HG02884 (cell line): Measurements from ENCODE around the gene TAOK3.
A peak's percentile ranks its signal among the peaks of the same experiment; 100 is the strongest.

ENCODE experiments used
- ATAC-seq: cut with Tn5 transposase; IDR thresholded peaks from one replicate; pipeline ENCODE4 v1.9.1; 2021; ENCODE audit warnings: mild to moderate bottlenecking, moderate library complexity; ENCODE audit not compliant: unreplicated experiment

Gene TAOK3

DNA sequence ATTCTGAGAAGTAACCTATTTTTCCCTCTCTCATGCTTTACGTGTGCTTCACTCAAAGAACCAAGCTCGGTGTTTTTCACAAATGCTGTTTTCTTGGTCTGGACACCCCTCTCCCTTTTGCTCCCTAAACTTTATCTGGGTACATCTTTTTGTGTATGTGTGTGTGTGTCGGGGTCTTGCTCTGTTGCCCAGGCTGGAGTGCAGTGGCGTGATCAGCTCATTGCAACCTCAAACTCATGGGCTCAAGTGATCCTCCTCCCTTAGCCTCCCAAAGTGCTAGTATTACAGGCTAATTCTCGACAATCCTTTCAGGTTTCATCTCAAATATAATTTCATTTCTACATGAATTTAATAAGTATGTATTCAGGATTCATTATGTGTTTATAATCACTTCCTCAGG lies 153.6 kb downstream of the TAOK3 start:
- ATAC-seq: no peak

DNA sequence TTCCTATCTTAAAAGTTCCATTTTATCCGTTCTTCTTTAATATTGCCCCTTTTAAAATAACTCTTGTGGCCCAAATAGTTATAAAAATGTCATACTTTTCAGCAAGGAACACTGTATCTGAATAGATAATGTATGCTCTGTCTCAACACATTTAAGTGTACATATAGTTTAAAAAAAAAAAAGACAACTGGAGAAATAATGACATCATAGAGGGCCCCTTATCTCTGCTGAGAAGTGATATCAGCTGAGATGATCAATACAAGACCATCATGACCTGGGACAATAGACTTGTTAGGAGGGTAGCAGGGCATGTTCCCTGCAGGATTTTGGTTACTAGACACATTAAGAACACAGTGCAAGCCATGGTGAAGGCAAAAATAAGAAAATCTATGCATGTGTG lies 159.3 kb downstream of the TAOK3 start:
- no peak for ATAC-seq

DNA sequence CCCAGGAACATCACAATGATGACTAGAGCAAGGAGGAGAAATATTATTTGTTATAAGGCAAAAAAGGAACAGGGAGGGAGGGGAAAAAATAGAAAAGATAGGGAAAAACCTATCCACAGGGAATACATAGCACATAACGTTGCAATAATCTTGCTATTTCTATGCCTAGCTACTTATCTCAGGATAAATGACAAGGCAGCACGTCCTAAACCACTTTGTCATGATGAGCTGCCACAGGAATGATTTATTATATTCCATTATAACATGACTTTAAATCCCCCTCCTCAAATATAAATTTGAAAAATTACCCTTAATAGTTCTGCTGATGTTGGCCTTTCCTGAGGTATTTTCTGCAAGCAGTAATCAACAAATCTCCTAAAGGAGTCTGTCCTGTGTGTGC lies 160.1 kb downstream of the TAOK3 start:
- no peak for ATAC-seq

DNA sequence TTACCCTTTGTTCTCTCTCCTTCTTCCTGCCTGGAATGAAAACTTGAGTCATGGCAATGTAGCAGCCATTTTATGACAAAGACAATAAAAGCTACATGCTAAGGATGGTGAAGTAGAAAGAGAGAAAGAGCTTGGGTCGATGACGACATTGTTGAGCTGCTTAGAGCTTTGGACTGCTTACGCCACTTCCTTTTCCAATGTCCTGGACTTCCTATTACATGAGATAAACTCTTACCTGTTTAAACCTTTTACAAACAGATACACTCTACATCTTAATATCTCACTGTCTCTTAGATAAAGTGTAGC lies 166.6 kb downstream of the TAOK3 start:
- no peak for ATAC-seq

DNA sequence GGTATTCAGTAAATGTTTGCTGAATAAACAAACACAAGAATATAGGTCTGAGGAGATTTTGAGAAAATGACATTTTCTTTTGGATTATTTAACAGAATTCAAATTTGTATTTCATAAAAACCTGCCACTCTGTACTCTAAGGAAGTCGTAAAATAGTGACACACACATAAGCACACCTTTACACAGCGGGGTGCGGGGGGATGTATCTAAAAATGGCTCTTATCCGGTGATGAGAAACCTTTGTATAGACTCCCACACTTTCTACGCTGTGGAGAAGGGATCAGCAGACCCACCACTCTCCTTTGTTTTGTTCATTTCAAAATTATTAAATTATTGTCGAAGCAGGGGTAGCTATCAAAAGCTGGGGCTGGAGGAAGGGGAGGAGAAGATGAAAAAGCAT lies 178.7 kb downstream of the TAOK3 start:
- no peak for ATAC-seq

DNA sequence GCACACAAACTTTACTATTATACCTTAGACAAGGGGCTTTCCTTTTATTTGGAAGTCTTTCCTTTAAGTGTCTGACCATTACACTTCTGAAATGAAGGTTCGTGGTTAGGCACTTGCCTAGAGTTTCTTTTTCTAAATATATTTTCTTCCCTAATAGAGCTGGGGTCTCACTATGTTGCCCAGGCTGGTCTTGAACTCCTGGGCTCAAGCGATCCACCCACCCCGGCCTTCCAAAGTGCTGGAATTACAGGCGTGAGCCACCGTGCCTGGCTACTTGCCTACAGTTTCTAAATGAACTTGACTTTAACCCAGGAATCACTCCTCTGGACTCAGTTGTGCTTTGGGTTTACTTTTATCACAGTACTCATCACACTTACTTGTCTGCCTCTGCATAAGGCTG lies 179.2 kb downstream of the TAOK3 start:
- ATAC-seq: no peak

DNA sequence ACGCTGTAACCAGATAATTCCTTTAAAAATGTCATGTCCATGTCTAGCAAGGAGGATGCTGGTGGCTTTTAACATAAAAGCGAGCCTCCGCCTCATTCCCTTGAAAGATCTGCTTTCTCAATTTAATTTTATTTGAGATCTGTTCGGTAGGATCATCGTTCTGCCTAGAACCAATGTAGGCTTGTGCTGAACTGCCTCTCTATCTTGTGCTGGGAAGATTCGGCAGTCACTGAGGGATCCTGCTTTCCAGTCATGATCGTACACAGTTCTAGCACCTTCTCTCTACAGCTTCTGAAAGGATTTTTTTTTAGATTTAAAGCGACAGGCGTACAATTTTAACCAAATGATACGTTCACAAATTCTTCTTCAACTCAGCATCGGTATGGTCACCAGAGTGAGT lies 182.4 kb downstream of the TAOK3 start:
- ATAC-seq: no peak

DNA sequence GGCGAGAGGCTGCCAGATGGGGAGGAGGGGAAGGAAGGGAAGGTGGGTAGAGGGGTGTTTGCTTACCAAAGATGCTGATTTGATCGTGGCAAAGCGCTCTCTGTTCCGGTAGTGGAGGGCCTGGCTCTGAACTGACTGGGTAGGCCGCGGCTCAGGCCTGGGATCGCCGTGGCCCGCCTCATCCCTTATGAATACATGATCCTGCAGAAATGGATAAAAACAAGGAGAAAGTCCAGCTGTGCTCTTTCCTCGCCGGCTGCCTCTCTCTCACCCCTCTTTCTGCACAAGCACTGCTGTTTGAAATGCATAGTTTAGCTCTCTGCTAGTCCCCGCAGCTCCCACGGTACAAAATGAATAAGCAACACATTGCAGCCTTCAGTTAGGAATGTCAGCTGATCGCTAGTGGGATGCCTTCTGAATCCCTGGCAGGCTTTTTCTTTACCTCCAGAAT lies 182.9 kb downstream of the TAOK3 start:
- no peak for ATAC-seq

DNA sequence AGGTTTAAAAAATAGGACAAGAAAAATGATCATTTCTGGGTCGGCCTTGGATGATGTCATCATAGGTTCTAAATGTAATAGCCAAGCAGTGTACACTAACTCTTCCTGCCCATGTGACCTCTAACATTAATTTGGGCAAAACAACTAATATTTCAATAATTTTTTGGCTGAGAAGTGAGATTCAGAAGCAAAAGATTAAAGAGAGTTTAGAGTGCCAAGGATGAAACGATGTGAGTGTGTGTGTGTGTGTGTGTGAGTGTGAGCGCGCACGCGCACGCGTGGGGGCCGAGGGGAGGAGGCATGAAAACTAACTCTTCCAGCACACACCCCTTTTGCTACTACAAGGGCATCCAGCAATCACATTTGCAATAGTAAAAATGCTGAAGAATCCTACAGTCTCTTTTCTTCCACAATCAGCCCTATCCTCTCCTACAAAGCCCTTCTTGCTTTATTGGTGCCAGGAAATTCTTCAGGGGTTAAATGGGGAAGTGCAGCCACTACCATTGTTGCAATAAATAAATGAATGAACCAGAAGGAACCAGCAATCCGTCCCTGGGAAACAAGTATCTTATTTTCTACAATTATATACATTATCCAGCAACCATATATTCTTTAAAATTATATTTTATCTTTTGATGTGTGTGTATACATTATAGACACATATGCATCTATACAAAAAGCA lies 183.9 kb downstream of the TAOK3 start:
- no peak for ATAC-seq

DNA sequence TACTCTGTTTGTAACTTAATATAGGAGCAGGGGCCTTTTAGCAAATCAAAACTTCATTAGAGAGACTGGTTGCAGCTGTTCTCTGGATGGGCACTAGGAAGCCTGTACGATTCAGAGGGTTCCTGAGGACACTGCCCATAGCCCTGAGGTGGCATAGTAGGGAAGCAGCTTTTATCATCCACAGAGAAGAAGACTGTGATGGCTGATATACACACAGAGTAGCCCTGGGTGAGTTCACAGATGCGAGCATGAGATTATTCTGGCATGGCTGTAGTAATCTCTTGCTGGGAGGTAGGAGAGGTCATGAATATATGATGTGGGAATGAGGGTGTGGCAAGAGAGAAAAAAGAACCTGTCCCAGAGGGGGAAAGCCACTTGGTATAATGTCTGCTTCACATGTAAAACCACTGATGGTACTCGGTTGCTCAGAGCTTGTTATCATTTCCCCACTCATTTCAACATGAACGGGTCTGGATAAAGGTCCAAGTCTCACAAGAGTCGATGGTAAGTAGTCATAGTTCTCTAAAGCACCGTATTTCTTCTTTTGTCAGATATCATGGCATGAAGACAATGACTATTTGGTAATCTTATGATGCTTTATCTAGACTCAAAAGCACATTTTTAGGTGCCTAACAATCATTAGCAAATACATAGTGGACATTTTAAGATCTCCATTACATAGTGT lies 184.8 kb downstream of the TAOK3 start:
- no peak for ATAC-seq

DNA sequence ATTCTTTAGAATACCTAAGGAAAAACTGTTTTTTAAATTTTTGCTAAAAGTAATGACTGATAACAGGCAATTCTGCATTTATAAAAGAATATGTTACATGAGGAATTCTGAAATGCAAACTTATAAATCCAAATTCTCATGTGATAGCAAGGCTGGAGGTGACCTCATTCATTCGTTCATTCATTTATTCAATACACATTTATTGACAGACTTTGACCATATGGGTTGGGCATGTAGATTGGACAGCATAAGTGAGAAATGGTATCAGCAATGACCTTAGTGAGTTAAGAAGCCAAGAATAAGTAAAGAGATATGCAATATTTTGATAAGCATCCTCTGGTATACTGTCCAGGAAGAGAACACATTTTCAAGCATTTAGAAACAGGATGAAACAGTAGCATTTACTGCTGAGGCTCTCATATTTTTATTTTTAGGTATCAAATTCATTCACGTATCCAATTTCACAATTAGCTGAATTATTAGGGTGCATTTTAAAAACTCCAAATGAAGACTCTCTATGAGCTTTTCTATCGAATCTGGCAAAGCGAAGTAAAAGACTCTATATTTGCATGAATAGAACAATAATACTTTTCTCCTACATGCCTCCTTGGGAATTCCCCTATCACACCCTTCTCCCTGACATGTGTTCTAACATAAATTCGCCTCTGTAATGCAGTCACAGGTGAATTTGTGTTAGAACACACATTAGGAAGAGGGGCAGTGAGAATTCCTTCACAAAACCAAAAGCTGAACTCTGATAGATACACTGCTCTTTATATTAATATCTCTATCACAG lies 186.9 kb downstream of the TAOK3 start:
- no peak for ATAC-seq

DNA sequence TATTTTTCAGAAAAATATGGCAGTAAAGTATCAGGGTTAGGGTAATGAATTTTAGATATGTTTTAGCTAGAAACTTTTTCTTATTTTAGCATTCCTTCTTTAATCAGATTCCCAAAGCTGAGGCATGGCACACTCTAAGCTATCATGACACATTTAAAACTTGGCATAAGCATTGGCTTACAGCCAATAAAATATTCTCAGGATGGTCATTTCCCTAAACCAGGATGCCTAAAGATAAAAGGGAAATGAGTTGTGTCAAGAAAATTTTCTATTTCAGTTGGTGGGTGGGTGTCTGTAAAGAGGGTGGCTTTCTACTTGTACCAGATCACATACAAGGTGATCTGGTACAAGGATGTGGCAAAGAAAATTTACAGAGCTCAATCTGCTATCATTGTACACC lies 189.0 kb downstream of the TAOK3 start:
- no peak for ATAC-seq

DNA sequence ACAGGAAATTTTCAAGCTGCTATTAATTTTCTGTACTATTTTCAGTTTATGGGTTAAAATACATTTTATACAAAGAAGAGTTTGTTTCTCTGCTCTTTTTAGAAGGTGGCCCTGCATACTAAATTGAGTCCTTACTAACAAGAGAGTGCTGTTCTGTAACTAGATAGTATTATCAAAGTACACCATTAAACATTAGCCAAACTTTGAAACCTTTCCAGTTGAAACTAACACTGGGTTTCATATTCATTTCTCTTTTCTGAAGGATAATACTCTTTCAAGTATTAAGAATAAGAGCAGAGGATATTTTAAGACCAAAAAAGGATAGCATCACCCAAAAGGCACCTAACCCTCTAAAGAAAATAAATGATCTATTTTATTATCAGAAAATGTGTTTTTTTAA lies 189.6 kb downstream of the TAOK3 start:
- ATAC-seq: no peak

DNA sequence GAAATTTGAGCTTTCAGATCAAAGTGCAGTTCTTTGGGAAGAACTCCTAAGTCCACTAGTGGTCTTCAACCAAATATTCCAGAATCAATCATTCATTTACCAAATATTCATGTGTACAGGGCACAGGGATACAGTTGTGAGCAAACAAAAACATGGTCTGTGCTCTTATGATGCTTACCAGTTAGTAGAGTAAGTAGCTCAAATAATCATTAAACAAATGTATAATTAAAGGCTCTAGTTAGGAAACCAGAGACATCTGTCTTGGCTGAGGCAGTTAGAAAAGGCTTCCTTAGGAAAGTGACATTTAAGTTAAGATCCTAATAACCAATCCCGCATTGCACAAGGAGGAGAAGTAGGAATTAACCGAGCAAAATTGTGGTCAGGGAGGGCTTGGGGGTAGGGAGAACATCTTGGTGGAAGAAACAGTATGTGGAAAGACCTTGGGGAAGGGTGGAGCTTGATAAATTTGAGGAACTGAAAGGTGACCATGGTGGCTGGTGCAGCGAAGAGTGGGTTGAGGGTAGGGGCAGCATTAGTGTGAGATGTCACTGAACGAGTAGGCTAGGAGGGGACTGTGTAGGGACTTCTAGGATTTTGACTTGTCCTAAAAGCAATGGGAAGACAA lies 196.8 kb downstream of the TAOK3 start:
- peak; percentile 80 for ATAC-seq

DNA sequence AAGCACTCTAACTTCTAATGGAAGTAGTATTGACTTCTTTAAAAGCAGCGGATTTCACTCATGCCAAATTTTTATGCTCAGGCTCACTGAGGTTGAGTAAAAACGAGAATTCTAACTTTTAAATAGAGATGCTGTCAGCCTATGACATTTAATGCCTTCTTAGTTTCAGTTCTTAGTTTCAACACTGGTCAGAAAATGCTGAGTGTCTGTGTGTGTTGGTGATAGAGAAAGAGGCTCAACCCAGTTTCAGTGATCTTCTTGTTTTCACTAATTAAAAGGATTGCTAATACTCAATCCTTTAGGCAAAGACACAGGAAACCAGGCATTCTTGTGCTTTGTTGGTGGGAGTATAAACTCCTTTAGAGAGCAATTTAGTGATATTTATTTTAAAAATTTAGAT lies 205.8 kb downstream of the TAOK3 start:
- peak; percentile 95 for ATAC-seq

DNA sequence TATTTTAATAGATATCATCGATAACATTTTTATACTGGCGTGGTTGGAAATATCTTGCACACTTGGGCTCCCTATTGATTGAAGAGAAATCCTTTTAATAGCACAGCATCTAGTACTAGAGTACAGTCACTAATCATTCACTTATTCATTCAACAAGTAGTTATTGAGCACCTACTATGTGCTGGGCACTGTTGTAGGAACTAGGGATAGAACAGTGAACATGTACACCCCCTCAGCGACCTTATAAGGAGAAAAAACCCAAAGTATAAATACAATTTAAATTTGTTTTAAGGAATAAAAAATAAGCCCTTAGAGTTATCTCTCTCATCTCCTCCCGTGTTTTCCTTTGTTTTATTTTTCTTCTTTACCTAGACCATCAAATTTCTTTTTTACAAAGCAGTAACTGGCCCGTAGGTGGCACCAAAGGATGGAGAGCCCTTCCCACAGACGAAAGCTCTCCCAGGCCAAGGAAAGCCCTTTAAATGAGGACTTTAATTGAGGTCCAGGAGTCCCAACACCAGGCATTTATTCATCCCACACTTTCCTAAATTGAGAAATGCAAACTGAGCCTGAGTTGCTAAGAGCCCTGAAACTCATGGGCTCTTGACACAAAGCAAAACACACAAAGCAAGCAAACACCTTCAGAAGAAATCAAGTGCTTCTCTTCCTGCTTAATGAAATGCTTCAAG lies 207.8 kb downstream of the TAOK3 start:
- no peak for ATAC-seq

DNA sequence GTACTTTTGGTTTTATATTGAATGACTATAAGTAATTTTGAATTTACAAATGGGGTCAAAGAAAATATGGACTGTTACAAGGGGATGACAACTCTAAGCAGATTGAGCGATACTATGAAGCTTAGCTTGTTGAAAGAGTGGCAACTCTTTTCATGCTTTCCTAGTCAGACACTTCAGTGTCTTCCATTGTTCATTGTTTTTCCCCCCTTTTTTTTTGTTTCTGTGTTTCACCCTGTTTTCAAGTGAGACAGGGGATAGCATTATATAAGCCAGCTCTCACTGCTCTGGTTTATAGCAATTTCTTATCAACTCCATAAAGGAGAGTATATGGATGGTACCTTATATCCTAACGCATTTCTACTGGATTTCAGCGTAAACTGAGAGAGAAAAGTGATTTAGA lies 212.2 kb downstream of the TAOK3 start:
- ATAC-seq: no peak

DNA sequence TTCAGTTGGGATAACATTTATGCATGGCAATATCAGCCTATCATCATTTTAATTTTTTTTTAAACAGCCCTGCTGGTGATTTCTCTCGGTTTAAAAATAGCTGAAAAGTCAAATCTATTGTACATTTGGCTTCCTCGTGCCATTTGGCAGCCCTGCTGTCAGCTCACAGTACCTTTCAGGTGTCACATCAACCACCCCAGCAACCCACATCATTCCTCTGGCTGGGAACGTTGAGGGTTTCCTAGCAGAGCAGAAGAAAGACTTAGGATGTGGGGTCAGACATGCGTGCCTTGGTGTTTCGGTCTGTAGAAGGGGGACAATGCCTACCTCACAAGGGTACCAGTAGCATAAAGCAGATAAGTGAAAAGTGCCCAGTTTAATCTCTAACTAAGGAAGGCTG lies 221.0 kb downstream of the TAOK3 start:
- ATAC-seq: no peak

DNA sequence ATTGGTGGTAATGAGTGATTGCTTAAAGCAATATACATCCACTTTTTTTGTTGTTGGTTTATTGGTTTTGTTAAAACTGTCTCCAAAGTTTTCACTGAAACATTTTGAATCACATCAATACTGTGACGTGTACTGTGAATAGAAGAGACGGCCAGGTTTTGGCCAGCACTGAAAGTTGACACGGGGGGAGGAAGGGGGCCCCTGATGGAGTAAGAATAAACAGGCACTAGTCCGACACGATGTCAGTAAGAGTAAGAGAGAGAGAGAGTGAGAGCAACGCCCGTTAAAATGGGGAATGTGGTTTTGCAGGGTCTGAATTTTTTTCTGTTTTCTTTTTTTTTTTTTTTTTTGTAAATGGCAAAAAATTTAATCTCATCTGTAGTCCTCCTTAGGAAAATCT lies 222.1 kb downstream of the TAOK3 start:
- ATAC-seq: no peak

DNA sequence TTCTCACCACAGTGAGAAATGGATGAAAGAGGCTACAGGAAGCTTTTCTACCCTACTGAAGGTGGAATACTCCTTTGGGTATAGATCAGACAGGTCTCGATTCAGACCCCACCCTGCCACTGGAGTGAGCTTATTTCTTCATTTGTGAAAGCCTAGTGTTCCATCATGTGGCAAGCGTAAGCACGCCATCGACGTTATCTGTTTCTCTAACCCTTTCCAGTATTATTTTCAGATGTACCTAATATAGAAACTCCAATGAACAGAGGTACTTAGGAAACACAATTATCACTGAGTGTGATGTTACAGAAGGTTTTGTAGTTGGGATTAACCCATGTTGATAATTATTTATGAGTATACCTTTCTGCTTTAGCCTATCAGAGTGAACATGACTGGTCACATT lies 224.4 kb downstream of the TAOK3 start:
- ATAC-seq: no peak

DNA sequence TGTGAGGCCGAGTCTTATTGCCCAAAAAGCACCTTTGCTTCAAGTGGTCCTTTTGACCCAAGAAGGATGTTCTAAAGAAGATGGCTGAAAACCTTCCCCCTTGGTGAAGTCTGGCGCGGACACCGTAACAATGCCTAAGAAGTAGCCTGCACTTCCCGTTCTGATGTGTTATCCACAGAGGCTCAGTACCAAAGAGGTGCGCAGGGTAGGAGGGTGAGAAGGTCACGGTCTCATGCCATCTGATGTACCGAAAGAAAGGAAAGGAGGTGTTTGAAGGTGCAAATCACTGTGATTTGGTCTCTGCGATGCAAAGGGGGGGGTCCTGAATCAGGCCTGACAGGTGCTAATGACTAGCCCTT lies 226.9 kb downstream of the TAOK3 start:
- no peak for ATAC-seq
